ENCODE results near the gene LARGE1.

GRCh38 chr22:33722816-33723215 is 197.5 kb downstream of the LARGE1 start:
- no peak for TF ChIP-seq REST (IDR thresholded peaks at IDR 0.05; ENCODE audit: low read depth)
- no peak for TF ChIP-seq CEBPB (IDR thresholded peaks at IDR 0.05)
- no peak for TF ChIP-seq RAD21 (IDR thresholded peaks at IDR 0.05; ENCODE audit: low read depth)
- TF ChIP-seq TEAD4 (IDR thresholded peaks at IDR 0.05) = no peak
- no peak for TF ChIP-seq MAX (IDR thresholded peaks at IDR 0.05)
- TF ChIP-seq USF1 (IDR thresholded peaks at IDR 0.05) = no peak
- TF ChIP-seq CREB1 (IDR thresholded peaks at IDR 0.05; ENCODE audit: low read depth) = no peak
- no peak for TF ChIP-seq YY1 (IDR thresholded peaks at IDR 0.05; ENCODE audit: low read depth)
- no peak for TF ChIP-seq ZBTB7A (IDR thresholded peaks at IDR 0.05; ENCODE audit: low read depth)
